RKO (cell line): ENCODE results near the gene USP25.
A peak's percentile ranks its signal among the peaks of the same experiment; 100 is the strongest.

ENCODE experiments used
- DNase-seq: peaks from one replicate; pipeline ENCODE4 v3.0.0-alpha.2; 2016; ENCODE audit warnings: low spot score

Gene USP25

GRCh38 chr21:15763359-15763758 lies 33.6 kb downstream of the USP25 start:
- no peak for DNase-seq

- DNase-seq: no peak
Observed at GRCh38 chr21:15764878-15765277, 35.1 kb downstream of the USP25 start.

- no peak for DNase-seq
Observed at GRCh38 chr21:15766952-15767603, 37.3 kb downstream of the USP25 start.

GRCh38 chr21:15768045-15768601 lies 38.3 kb downstream of the USP25 start:
- DNase-seq: no peak

- no peak for DNase-seq
Observed at GRCh38 chr21:15768853-15769252, 39.1 kb downstream of the USP25 start.

- DNase-seq: no peak
Observed at GRCh38 chr21:15771311-15771710, 41.5 kb downstream of the USP25 start.

GRCh38 chr21:15772654-15773053 lies 42.9 kb downstream of the USP25 start:
- no peak for DNase-seq

GRCh38 chr21:15774590-15774989 lies 44.8 kb downstream of the USP25 start:
- no peak for DNase-seq

- DNase-seq: no peak
Observed at GRCh38 chr21:15775291-15775690, 45.5 kb downstream of the USP25 start.

GRCh38 chr21:15775981-15776380 lies 46.2 kb downstream of the USP25 start:
- peak; percentile 11 for DNase-seq

- no peak for DNase-seq
Observed at GRCh38 chr21:15776818-15777217, 47.0 kb downstream of the USP25 start.

GRCh38 chr21:15781986-15782385 lies 52.2 kb downstream of the USP25 start:
- DNase-seq: no peak

- no peak for DNase-seq
Observed at GRCh38 chr21:15788847-15789523, 59.2 kb downstream of the USP25 start.

GRCh38 chr21:15793109-15793508 lies 63.3 kb downstream of the USP25 start:
- no peak for DNase-seq

GRCh38 chr21:15793550-15794235 lies 63.9 kb downstream of the USP25 start:
- DNase-seq: no peak

GRCh38 chr21:15794277-15794912 lies 64.6 kb downstream of the USP25 start:
- no peak for DNase-seq

- no peak for DNase-seq
Observed at GRCh38 chr21:15795533-15795932, 65.8 kb downstream of the USP25 start.

GRCh38 chr21:15797577-15798363 lies 68.0 kb downstream of the USP25 start:
- DNase-seq: no peak

GRCh38 chr21:15801352-15801863 lies 71.6 kb downstream of the USP25 start:
- no peak for DNase-seq

- no peak for DNase-seq
Observed at GRCh38 chr21:15804247-15805005, 74.6 kb downstream of the USP25 start.

GRCh38 chr21:15809065-15809464 lies 79.3 kb downstream of the USP25 start:
- no peak for DNase-seq
